GM19468 (cell line): ENCODE data around the gene PLSCR4.

Experiments
- ATAC-seq: cut with Tn5 transposase; IDR thresholded peaks from one replicate; pipeline ENCODE4 v1.9.1; 2021; ENCODE audit warnings: mild to moderate bottlenecking, moderate library complexity, moderate number of reproducible peaks; ENCODE audit not compliant: unreplicated experiment; ENCODE audit errors: extremely low read depth

Gene PLSCR4

GRCh38 chr3:146199762-146200161 lies 51.1 kb downstream of the PLSCR4 start:
- no peak for ATAC-seq

DNA sequence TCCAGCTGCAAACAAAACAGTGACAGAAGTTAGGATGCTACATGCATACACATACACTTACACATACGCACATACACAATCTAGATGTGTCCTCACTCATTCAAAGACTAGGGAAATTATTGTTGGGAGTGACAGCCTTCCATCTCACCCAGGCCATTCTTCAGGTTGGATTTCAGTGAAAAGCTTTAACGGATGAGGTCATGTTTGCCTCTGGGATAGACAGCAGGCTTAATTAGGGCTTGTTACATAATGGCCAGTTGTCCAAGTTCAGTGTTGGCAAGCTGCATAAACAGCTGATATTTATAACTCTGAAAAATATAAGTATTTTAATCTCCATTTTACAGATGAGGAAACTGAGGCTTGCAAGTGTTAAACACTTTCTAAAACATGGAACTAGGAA lies 54.1 kb downstream of the PLSCR4 start:
- no peak for ATAC-seq

DNA sequence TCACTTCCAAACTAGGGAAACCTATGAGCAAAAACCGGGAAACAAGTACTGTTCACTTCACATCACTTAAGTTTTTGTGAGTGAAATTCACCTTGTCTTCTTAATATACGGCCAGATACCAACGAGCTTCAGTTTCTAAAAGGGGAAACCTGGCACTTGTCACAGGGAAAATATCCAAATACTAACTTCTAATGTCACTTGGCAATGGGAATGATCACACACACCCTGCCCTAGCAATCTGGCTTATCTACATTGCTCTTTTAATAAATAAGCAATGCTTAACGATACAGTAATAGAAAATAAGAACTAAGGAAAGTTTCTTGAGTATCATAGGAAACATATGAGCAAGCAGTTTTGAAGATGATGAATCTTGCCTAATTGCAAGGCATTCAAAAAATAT lies 55.3 kb downstream of the PLSCR4 start:
- no peak for ATAC-seq

- no peak for ATAC-seq
Measured at GRCh38 chr3:146195030-146195429, 55.9 kb downstream of the PLSCR4 start.

GRCh38 chr3:146191051-146191450 lies 59.9 kb downstream of the PLSCR4 start:
- ATAC-seq, result no peak

GRCh38 chr3:146189519-146190173 lies 61.3 kb downstream of the PLSCR4 start:
- ATAC-seq, result peak; percentile 83

- no peak for ATAC-seq
Measured at GRCh38 chr3:146187334-146187950, 63.5 kb downstream of the PLSCR4 start.

- ATAC-seq, result no peak
Measured at GRCh38 chr3:146184241-146185015, 66.5 kb downstream of the PLSCR4 start.

GRCh38 chr3:146181216-146181615 lies 69.7 kb downstream of the PLSCR4 start:
- no peak for ATAC-seq

- no peak for ATAC-seq
Measured at GRCh38 chr3:146180376-146180775, 70.5 kb downstream of the PLSCR4 start.

GRCh38 chr3:146178006-146178689 lies 72.8 kb downstream of the PLSCR4 start:
- ATAC-seq, result no peak

DNA sequence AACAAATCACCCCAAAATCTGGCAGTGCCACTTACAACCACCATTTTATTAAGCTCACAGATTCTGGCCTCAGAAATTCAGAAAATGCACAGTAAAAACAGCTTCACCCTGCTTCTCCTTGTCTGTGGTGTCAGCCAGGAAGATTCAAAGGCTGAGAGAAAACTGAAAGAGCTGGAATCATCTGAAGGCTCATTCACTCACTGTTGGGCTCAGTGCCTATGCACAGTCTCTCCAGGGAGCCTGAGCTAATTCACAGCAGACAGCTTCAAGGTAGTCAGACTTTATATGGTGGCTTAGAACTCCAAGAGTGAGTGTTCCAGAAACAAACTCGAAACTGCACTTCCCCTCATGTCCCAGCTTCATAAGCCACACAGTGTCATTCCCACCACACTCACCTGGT lies 73.4 kb downstream of the PLSCR4 start:
- no peak for ATAC-seq

DNA sequence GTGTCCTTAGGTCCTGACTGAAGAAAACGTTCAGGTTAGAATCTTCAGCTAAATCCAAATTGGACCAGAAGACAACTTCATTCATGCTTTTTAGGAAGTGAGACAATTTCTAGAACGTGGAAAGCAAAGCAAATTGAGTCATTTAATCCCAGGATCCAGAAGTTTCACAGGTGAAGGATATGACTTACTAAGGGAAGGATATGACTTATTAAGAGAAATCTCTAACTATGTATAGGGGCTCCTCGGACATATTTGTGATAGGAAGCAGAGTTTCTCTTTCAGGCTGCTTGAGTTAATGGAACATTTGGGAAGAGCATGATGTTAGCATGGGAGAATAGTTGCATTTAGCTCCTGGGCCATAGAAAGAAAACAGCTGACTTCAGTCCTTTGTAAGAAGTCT lies 73.8 kb downstream of the PLSCR4 start:
- ATAC-seq, result no peak

GRCh38 chr3:146172586-146172985 lies 78.3 kb downstream of the PLSCR4 start:
- ATAC-seq, result no peak

DNA sequence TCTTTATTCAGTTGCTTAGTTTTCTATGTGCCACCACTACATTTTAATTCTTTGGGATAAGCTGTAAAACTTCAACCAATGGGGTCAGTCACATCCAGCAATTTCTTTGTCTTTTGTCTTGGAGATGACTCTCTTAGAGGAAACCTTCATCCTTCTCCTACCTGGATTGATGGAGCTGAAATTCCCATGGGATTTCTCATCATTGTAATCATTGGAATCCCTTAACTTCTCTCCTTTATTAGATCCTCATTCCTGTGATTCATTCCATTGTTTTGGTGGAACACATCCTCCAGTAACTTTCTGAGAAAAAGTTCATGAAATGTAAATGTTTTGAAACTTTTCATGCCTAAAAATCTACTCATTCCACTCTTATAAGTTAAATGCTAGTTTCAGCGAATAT lies 80.3 kb downstream of the PLSCR4 start:
- no peak for ATAC-seq

- no peak for ATAC-seq
Measured at GRCh38 chr3:146169891-146170290, 81.0 kb downstream of the PLSCR4 start.

GRCh38 chr3:146166826-146167225 lies 84.1 kb downstream of the PLSCR4 start:
- no peak for ATAC-seq

GRCh38 chr3:146166415-146166821 lies 84.5 kb downstream of the PLSCR4 start:
- ATAC-seq, result no peak

- ATAC-seq, result no peak
Measured at GRCh38 chr3:146165877-146166276, 85.0 kb downstream of the PLSCR4 start.

GRCh38 chr3:146164971-146165769 lies 85.7 kb downstream of the PLSCR4 start:
- ATAC-seq, result no peak
